GM23338 (cell line): ENCODE results near the gene STX1B. TPM values are rescaled to one million over a fixed set of nuclear protein-coding genes. Genes with fewer than 3 reads are reported as not detected.

Experiments
- ATAC-seq: fragments of 200-7000 bp; cut with Tn5 transposase; 3 replicates; pipeline ENCODE4 v1.9.1; 2020
- DNase-seq: peaks from one replicate; pipeline ENCODE4 v3.0.0-alpha.2; 2015; ENCODE audit warnings: low spot score
- H2AFZ ChIP-seq: fragments of 200-600 bp; sonication (generic); 2 replicates; pipeline ENCODE4 v1.8.0; 2016; ENCODE audit warnings: antibody characterized with exemption, mild to moderate bottlenecking, moderate library complexity
- H3F3A ChIP-seq: fragments of 200-600 bp; sonication (generic); replicated peaks from 2 replicates; pipeline ENCODE4 v1.8.0; 2017; ENCODE audit warnings: antibody characterized with exemption, mixed run types, low read depth
- H3K27ac ChIP-seq: fragments of 200-600 bp; sonication (generic); 2 replicates; pipeline ENCODE4 v1.6.1; 2016; ENCODE audit warnings: low read depth
- H3K27me3 ChIP-seq: fragments of 200-600 bp; sonication (generic); 2 replicates; pipeline ENCODE4 v1.8.0; 2016; ENCODE audit warnings: mild to moderate bottlenecking, mixed run types, moderate library complexity; ENCODE audit not compliant: insufficient read depth
- H3K36me3 ChIP-seq: fragments of 200-600 bp; sonication (generic); 2 replicates; pipeline ENCODE4 v1.8.0; 2016; ENCODE audit warnings: mild to moderate bottlenecking; ENCODE audit not compliant: insufficient read depth
- H3K4me1 ChIP-seq: fragments of 200-600 bp; sonication (generic); 2 replicates; pipeline ENCODE4 v1.8.0; 2016; ENCODE audit warnings: mild to moderate bottlenecking, moderate library complexity; ENCODE audit not compliant: insufficient read depth
- H3K4me2 ChIP-seq: fragments of 200-600 bp; sonication (generic); 2 replicates; pipeline ENCODE4 v1.7.1; 2017; ENCODE audit warnings: mixed run types
- H3K4me3 ChIP-seq: fragments of 200-600 bp; sonication (generic); 2 replicates; pipeline ENCODE4 v1.6.1; 2016; ENCODE audit warnings: mixed run types
- H3K79me2 ChIP-seq: fragments of 200-600 bp; sonication (generic); replicated peaks from 2 replicates; pipeline ENCODE4 v1.8.0; 2017; ENCODE audit warnings: mild to moderate bottlenecking; ENCODE audit not compliant: insufficient read depth
- H3K9me2 ChIP-seq: fragments of 200-600 bp; sonication (generic); 2 replicates; pipeline ENCODE4 v1.8.0; 2017; ENCODE audit not compliant: insufficient read depth
- H4K20me1 ChIP-seq: fragments of 200-600 bp; sonication (generic); replicated peaks from 2 replicates; pipeline ENCODE4 v1.8.0; 2017; ENCODE audit warnings: mild to moderate bottlenecking; ENCODE audit not compliant: insufficient read depth
- H3K27ac Mint-ChIP-seq: 2 replicates; pipeline ENCODE4 v1.8.0; 2020; ENCODE audit warnings: inconsistent platforms, mild to moderate bottlenecking, moderate library complexity, mixed read lengths
- H3K27me3 Mint-ChIP-seq: 3 replicates; pipeline ENCODE4 v1.8.0; 2022; ENCODE audit warnings: low read depth, mild to moderate bottlenecking, moderate library complexity, mixed read lengths, inconsistent platforms; ENCODE audit not compliant: insufficient read depth, poor library complexity
- H3K36me3 Mint-ChIP-seq: 3 replicates; pipeline ENCODE4 v1.8.0; 2021; ENCODE audit warnings: low read depth, mild to moderate bottlenecking, inconsistent platforms, moderate library complexity, mixed read lengths
- H3K4me1 Mint-ChIP-seq: 3 replicates; pipeline ENCODE4 v1.8.0; 2020; ENCODE audit warnings: mild to moderate bottlenecking, inconsistent platforms, mixed read lengths
- H3K4me3 Mint-ChIP-seq: 3 replicates; pipeline ENCODE4 v1.8.0; 2021; ENCODE audit warnings: moderate library complexity, mild to moderate bottlenecking, inconsistent platforms, mixed read lengths
- H3K9me3 Mint-ChIP-seq: 3 replicates; pipeline ENCODE4 v1.8.0; 2020; ENCODE audit warnings: moderate library complexity, mild to moderate bottlenecking, inconsistent platforms, mixed read lengths
- CREB1 ChIP-seq: fragments of 250-450 bp; sonication (Bioruptor Pico); IDR thresholded peaks from 2 replicates; pipeline ENCODE4 v1.5.0; 2020; ENCODE audit warnings: low read depth, mild to moderate bottlenecking, moderate library complexity
- EZH2 ChIP-seq: fragments of 200-600 bp; sonication (generic); IDR thresholded peaks from one replicate; pipeline ENCODE4 v1.8.0; 2017; ENCODE audit warnings: antibody characterized with exemption, mild to moderate bottlenecking, low read depth; ENCODE audit not compliant: unreplicated experiment
- EZH2phosphoT487 ChIP-seq: fragments of 200-600 bp; sonication (generic); IDR thresholded peaks from one replicate; pipeline ENCODE4 v1.8.1; 2018; ENCODE audit warnings: antibody characterized with exemption; ENCODE audit not compliant: unreplicated experiment
- JUNB ChIP-seq: IDR thresholded peaks from one replicate; pipeline ENCODE4 v1.6.1; 2016; ENCODE audit warnings: antibody characterized with exemption; ENCODE audit not compliant: unreplicated experiment
- NANOG ChIP-seq: IDR thresholded peaks from 2 replicates; pipeline ENCODE4 v1.6.1; 2016; ENCODE audit warnings: antibody characterized with exemption, borderline replicate concordance
- STAT1 ChIP-seq: IDR thresholded peaks from one replicate; pipeline ENCODE4 v1.6.1; 2016; ENCODE audit warnings: antibody characterized with exemption; ENCODE audit not compliant: unreplicated experiment
- ZNF331 ChIP-seq: fragments of 250-450 bp; sonication (Bioruptor Pico); IDR thresholded peaks from 2 replicates; pipeline ENCODE4 v1.5.0; 2020; ENCODE audit warnings: low read depth, mild to moderate bottlenecking, moderate library complexity
- polyA plus RNA-seq: library from polyadenylated mRNA; unstranded; fragments of >200 nt; fragmentation: Nextera tagmentation; extraction: Ambion mirVana; gene quantifications from 2 replicates; pipeline ENCODE4 v1.2.1, GENCODE V29; 2016
- total RNA-seq: library from RNA; depleted of rRNA; stranded (reverse); fragments of >200 nt; shearing (Covaris generic); gene quantifications from 2 replicates; pipeline ENCODE4 v1.2.3, GENCODE V29; 2014
- TF ChIP-seq, protein P1 (sequence below): IDR thresholded peaks from 2 replicates; pipeline ENCODE4 v1.6.1; 2016; ENCODE audit warnings: antibody characterized with exemption
- TF ChIP-seq, protein P2 (sequence below): fragments of 250-450 bp; sonication (Bioruptor Pico); IDR thresholded peaks from 2 replicates; pipeline ENCODE4 v1.5.0; 2020; ENCODE audit warnings: mild to moderate bottlenecking, moderate library complexity
- TF ChIP-seq, protein P3 (sequence below), 2 experiments: fragments of 200-600 bp in 1 of 2; sonication (generic) in 1 of 2; conservative IDR thresholded peaks; 2 replicates each; pipeline versions ENCODE4 v1.5.1 to v1.6.1; 2016 to 2017; ENCODE audit warnings: antibody characterized with exemption in 2 of 2, low read depth in 2 of 2, mild to moderate bottlenecking in 2 of 2, moderate library complexity in 1 of 2

The STX1B gene
- total and polyA plus RNA-seq, 2 experiments from 2014 or later, result 1.7 to 9.5 TPM

DNA sequence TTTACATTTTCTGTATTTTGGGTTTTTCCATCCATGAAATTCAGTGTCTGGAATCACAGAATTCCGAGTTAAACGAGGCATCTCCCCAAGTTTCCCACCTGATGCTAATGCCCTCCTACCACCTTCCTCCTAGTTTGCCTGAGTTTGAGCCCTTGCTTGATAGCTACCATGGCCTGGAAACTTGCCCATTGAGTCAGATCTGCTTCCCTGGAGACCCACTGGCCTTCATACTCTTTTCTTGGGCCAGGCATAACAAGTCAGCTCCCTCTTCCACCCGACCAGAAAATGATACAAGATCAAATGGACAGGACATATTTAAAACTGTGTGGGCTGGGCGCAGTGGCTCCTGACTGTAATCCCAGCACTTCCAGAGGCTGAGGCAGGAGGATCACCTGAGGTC, 42.6 kb downstream of the STX1B start:
- DNase-seq, result no peak
- Histone ChIP-seq H4K20me1 (peaks cover 6% of the 10 kb centered on the region), H3K36me3 (peaks cover 41% of the 10 kb centered on the region), H3K27ac (no peak overlapping the region), H3K79me2 (peaks cover 3% of the 10 kb centered on the region; the same call in 1 of the 2 replicates), H3K4me3 (no peak overlapping the region), H3K27me3 (no peaks in the 10 kb centered on the region), H3K4me1 (no peaks in the 10 kb centered on the region), H3K4me2 (no peak overlapping the region), H3K9me2 (no peaks in the 10 kb centered on the region), H3F3A (no peaks in the 10 kb centered on the region), H2AFZ (no peak overlapping the region)
- Mint-ChIP-seq H3K4me3 (no peak overlapping the region), H3K27ac (no peak overlapping the region), H3K36me3 (peaks cover 88% of the 10 kb centered on the region), H3K27me3 (peaks cover 9% of the 10 kb centered on the region), H3K4me1 (no peaks in the 10 kb centered on the region; the same call in 2 of the 3 replicates), H3K9me3 (no peaks in the 10 kb centered on the region)
- no peak for TF ChIP-seq EZH2
- TF ChIP-seq EZH2phosphoT487, result no peak
- no peak for TF ChIP-seq CREB1 (CRISPR knock-in tag)
- TF ChIP-seq ZNF331 (CRISPR knock-in tag), result no peak
- TF ChIP-seq, protein P1, sequence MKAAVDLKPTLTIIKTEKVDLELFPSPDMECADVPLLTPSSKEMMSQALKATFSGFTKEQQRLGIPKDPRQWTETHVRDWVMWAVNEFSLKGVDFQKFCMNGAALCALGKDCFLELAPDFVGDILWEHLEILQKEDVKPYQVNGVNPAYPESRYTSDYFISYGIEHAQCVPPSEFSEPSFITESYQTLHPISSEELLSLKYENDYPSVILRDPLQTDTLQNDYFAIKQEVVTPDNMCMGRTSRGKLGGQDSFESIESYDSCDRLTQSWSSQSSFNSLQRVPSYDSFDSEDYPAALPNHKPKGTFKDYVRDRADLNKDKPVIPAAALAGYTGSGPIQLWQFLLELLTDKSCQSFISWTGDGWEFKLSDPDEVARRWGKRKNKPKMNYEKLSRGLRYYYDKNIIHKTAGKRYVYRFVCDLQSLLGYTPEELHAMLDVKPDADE, result no peak
- ATAC-seq, result no peak

DNA sequence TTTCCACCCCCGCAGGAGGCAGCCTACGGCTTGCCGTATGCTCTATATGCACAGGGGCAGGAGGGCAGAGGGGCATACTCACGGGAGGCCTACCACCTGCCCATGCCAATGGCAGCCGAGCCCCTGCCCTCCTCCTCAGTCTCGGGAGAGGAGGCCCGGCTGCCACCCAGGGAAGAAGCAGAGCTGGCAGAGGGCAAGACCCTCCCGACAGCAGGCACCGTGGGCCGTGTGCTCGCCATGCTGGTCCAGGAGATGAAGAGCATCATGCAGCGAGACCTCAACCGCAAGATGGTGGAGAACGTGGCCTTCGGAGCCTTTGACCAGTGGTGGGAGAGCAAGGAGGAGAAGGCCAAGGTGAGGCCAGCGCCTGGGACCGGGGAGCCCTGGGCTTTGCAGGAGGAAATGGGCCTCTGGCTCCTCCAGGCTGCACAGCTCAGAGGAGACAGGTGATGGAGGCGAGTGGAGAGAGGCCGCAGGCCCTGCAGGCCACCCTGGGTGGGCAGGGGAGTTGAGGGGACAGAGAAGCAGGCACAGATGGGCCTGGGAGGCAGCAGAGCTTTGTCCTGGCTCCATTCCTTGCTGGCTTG, 44.3 kb downstream of the STX1B start:
- H3K9me3 Mint-ChIP-seq, result no peaks in the 10 kb centered on the region
- H3K79me2 ChIP-seq, result peaks cover 10% of the 10 kb centered on the region
- no peaks in the 10 kb centered on the region for H3K9me2 ChIP-seq
- peaks cover 6% of the 10 kb centered on the region for H3K27me3 Mint-ChIP-seq
- H3K36me3 Mint-ChIP-seq, result peaks cover 87% of the 10 kb centered on the region
- peaks cover 13% of the 10 kb centered on the region for H4K20me1 ChIP-seq
- no peaks in the 10 kb centered on the region; the same call in 2 of the 3 replicates for H3K4me1 Mint-ChIP-seq
- H3F3A ChIP-seq, result 0 out of 2 replicates have a peak, but pooled peaks cover 3% of the 10 kb centered on the region
- DNase-seq (no peak), ATAC-seq (no peak)
- no peak overlapping the region for H3K27ac ChIP-seq
- no peak overlapping the region for H3K4me2 ChIP-seq
- no peak overlapping the region for H2AFZ ChIP-seq
- no peaks in the 10 kb centered on the region for H3K4me1 ChIP-seq
- H3K36me3 ChIP-seq, result peaks cover 46% of the 10 kb centered on the region
- no peak overlapping the region for H3K4me3 ChIP-seq
- H3K4me3 Mint-ChIP-seq, result no peak overlapping the region
- H3K27ac Mint-ChIP-seq, result no peak overlapping the region
- no peaks in the 10 kb centered on the region for H3K27me3 ChIP-seq
- no peak for TF ChIP-seq CREB1 (CRISPR knock-in tag)
- TF ChIP-seq, protein P2, sequence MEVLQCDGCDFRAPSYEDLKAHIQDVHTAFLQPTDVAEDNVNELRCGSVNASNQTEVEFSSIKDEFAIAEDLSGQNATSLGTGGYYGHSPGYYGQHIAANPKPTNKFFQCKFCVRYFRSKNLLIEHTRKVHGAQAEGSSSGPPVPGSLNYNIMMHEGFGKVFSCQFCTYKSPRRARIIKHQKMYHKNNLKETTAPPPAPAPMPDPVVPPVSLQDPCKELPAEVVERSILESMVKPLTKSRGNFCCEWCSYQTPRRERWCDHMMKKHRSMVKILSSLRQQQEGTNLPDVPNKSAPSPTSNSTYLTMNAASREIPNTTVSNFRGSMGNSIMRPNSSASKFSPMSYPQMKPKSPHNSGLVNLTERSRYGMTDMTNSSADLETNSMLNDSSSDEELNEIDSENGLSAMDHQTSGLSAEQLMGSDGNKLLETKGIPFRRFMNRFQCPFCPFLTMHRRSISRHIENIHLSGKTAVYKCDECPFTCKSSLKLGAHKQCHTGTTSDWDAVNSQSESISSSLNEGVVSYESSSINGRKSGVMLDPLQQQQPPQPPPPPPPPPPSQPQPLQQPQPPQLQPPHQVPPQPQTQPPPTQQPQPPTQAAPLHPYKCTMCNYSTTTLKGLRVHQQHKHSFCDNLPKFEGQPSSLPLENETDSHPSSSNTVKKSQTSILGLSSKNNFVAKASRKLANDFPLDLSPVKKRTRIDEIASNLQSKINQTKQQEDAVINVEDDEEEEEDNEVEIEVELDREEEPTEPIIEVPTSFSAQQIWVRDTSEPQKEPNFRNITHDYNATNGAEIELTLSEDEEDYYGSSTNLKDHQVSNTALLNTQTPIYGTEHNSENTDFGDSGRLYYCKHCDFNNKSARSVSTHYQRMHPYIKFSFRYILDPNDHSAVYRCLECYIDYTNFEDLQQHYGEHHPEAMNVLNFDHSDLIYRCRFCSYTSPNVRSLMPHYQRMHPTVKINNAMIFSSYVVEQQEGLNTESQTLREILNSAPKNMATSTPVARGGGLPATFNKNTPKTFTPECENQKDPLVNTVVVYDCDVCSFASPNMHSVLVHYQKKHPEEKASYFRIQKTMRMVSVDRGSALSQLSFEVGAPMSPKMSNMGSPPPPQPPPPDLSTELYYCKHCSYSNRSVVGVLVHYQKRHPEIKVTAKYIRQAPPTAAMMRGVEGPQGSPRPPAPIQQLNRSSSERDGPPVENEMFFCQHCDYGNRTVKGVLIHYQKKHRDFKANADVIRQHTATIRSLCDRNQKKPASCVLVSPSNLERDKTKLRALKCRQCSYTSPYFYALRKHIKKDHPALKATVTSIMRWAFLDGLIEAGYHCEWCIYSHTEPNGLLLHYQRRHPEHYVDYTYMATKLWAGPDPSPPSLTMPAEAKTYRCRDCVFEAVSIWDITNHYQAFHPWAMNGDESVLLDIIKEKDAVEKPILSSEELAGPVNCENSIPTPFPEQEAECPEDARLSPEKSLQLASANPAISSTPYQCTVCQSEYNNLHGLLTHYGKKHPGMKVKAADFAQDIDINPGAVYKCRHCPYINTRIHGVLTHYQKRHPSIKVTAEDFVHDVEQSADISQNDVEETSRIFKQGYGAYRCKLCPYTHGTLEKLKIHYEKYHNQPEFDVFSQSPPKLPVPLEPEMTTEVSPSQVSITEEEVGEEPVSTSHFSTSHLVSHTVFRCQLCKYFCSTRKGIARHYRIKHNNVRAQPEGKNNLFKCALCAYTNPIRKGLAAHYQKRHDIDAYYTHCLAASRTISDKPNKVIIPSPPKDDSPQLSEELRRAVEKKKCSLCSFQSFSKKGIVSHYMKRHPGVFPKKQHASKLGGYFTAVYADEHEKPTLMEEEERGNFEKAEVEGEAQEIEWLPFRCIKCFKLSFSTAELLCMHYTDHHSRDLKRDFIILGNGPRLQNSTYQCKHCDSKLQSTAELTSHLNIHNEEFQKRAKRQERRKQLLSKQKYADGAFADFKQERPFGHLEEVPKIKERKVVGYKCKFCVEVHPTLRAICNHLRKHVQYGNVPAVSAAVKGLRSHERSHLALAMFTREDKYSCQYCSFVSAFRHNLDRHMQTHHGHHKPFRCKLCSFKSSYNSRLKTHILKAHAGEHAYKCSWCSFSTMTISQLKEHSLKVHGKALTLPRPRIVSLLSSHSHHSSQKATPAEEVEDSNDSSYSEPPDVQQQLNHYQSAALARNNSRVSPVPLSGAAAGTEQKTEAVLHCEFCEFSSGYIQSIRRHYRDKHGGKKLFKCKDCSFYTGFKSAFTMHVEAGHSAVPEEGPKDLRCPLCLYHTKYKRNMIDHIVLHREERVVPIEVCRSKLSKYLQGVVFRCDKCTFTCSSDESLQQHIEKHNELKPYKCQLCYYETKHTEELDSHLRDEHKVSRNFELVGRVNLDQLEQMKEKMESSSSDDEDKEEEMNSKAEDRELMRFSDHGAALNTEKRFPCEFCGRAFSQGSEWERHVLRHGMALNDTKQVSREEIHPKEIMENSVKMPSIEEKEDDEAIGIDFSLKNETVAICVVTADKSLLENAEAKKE (CRISPR knock-in tag), result no peak
- no peak for TF ChIP-seq STAT1
- no peak for TF ChIP-seq JUNB
- TF ChIP-seq, protein P3, sequence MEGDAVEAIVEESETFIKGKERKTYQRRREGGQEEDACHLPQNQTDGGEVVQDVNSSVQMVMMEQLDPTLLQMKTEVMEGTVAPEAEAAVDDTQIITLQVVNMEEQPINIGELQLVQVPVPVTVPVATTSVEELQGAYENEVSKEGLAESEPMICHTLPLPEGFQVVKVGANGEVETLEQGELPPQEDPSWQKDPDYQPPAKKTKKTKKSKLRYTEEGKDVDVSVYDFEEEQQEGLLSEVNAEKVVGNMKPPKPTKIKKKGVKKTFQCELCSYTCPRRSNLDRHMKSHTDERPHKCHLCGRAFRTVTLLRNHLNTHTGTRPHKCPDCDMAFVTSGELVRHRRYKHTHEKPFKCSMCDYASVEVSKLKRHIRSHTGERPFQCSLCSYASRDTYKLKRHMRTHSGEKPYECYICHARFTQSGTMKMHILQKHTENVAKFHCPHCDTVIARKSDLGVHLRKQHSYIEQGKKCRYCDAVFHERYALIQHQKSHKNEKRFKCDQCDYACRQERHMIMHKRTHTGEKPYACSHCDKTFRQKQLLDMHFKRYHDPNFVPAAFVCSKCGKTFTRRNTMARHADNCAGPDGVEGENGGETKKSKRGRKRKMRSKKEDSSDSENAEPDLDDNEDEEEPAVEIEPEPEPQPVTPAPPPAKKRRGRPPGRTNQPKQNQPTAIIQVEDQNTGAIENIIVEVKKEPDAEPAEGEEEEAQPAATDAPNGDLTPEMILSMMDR (conservative IDR thresholded peaks at IDR 0.05; ENCODE audit: low read depth in 2 of 2), result no peak
- no peak for TF ChIP-seq EZH2phosphoT487
- TF ChIP-seq ZNF331 (CRISPR knock-in tag), result no peak
- no peak for TF ChIP-seq NANOG
- TF ChIP-seq, protein P1, result no peak
